ENCODE measurements around the gene CTU1.

Gene CTU1

DNA sequence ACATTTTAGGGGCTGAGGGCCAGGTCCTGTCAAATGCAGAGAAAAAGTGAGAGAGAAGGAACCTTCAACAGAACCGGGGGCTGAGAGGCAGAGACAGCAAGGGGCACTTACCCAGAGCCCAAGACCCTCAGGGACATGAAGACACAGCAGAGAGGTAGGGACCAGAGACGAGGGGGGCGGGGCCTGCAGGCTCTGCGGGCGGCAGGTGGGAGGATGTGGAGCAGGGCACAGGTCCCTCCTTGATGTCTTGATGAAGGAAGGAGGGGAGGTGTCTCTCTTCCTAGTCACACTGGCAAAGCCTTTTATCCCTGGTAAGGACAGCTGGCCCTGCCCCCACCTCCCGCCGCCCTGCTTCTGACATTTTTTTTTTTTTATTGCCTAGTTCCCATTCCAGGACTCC is 25.6 kb downstream of the CTU1 start, which contains the start of gene KLK14:
Gene KLK14, minus strand, starts transcription at position 277 of the 400 bp plus-strand sequence. Its CDS starts 273 bp downstream, at position 4.
- DNase-seq (ENCODE audit: low read depth), result no peak

DNA sequence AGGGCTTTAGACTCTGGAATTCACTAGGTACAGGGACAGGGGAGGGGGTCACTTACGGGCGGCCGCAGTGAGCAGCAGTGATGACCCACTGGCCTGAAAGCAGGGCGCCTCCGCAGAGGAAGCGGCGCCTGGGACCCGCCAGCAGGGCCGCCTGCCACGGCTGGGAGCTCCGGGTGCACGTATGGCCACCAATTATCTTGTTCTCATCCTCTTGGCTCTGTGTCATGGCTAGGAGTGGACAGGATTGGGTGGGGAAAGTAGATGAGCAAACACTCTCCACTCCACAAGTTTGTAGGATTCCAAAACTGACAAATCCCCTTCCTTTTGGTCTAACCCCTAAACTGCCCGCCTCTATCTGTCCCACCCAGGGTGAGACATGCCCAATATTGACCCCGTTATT is 26.7 kb downstream of the CTU1 start:
- no peak for DNase-seq (ENCODE audit: low read depth)

DNA sequence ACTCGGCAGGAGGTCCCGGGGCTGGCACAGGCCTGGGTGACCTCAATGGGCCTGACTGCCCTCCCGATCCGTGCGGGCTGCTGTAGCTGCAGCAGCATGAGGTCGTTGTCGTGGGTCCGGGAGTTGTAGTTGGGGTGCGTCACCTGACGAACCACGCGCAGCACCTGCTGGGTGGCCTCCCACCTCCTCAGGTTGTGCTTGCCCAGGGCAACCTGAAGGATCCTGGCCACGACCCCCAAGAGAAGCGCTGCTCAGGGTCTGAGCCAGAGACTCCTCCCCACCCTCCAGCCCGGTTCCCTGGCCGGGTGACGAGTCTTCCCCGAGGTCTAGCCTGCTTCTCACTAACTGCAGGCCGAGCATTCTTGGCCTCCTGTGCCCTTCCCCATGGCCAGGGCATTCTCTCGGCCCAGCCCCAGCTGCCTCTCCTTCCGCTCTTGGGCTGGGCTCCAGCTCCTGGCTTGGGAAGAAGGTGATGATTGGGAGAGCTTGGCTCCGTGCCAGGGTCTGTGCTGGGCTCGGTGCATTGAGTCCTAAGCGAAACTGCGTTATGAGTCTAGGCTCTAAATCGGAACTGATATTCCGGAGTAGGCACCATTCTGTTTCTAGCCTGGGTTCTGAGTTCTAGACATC is 28.6 kb downstream of the CTU1 start:
- no peak for DNase-seq (ENCODE audit: low read depth)

DNA sequence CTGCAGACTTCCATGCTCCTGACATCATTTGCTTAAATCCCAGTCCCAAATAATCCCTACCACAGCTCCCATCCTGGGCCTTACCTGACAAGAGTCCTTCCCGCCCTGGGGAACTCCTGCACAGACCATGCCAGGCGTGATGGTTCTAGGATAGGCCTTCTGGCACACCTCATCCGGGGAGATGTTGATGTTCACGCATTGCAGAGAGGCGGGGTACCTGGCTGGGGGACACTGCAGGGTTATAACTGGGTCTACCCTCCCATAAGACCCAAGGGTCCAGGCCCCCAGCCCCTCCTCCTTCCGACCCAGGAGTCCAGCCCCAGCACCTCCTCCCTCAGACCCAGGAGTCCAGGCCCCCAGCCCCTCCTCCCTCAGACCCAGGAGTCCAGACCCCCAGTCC is 29.5 kb downstream of the CTU1 start:
- DNase-seq (ENCODE audit: low read depth), result no peak

DNA sequence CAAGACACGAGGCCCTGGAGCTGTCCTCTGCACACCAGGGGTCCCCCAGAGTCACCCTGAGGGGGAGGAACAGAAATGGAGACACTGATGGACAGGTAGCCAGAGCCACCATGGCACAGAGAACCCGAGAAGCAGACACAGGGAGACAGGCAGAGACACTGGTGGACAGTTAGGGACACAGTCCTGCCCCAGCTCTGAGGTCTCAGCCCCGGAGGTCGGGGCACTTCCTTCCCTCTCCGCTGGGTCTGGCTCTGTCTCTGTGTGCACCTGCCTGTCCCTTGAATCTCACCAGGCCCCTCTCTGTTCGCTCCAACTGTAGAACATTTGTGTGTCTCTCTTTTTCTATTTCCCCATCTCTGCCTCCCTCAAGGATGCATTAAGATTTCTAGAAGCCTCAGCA is 30.1 kb downstream of the CTU1 start:
- DNase-seq (ENCODE audit: low read depth), result no peak

DNA sequence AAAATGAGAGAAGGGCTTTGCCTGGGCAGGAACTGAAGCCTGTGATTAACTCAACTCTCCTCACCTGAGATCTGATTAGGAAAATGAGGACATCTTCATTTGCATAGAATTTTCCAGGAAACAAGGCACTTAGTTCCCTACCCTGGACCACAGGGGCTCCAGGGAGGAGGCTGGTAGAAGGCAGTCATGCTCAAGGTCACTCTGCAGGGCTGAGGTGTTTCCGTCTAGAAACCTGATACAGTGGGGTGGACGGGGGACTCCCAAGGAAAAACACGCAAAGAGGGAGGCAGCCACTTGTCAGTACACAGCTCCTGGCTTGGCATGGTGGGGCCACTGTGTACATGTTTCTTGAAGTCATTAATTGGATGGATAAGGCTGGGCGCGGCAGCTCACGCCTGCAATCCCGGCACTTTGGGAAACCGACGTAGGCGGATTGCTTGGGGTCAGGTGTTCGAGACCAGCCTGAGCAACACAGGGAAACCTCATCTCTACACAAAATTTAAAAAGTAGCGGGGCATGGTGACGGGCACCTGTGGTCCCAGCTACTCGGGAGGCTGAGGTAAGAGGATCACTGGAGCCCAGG is 31.5 kb downstream of the CTU1 start:
- DNase-seq (ENCODE audit: low read depth), result no peak

DNA sequence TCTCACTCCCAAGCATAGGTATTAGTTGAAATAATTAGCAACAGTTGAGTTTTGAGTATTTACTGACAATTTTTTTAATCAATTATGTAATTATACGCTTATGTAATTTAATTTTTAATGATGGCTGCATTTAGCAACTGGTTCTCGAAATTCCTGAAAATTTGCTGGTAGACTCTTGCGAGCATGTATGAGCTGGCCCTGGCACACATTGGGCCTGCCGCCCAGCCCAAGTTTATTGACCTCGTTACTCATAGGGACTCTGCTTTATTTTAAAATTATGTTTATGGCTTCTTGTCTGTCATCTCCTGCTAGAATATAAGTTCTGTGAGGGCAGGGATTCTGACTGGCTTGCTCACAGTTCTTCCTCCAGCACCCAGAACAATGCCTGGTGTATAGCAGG is 32.2 kb downstream of the CTU1 start:
- DNase-seq (ENCODE audit: low read depth), result no peak

DNA sequence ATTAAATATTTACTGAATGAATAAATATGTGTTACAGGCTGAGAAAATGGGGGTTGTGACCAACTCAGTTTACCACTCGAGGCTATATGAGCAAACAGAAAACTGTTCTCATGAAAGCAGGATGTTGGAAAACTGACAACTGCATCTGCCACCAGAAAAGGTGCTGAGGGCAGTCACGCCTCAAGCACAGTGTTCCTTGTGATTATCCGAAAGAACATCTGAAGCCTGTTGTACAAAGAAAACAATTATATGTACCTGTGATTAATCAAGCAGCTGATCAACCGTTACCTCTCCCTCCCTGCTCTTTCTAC is 37.2 kb downstream of the CTU1 start:
- no peak for DNase-seq (ENCODE audit: low read depth)

DNA sequence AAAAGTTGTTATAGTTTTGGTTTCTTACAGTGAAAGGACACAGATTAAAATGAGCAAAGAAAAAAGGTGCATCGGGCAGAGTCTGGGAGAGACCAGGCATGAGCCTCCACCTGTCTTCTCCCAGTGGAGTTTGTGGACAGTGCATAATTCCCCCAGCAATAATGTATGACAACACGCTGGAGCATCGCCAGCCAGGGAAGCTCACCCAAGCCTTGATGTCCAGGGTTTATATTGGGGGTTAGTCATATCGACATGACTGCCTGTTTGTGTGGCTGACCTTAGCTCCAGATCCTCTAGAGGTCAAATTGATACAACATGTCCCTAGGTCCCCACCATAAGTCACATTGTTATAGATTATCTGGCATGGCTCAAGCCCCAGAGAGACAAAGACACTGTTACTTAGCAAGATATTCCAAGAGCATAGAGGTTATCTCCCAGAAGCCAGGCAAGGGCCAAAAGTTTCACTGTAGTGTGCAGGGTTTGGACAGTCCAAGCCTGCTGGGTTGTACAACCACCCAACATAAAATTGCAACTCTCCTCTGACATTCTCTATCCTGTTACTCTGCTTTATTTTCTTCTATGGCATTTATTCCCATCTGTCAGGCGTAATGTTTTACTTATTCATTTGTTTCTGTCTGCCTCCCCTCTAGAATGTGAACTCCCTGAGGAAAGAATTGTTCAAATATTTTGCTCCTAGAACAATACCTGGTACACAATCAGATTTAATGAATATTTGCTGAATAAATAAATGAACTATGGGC is 37.7 kb downstream of the CTU1 start:
- no peak for DNase-seq (ENCODE audit: low read depth)

DNA sequence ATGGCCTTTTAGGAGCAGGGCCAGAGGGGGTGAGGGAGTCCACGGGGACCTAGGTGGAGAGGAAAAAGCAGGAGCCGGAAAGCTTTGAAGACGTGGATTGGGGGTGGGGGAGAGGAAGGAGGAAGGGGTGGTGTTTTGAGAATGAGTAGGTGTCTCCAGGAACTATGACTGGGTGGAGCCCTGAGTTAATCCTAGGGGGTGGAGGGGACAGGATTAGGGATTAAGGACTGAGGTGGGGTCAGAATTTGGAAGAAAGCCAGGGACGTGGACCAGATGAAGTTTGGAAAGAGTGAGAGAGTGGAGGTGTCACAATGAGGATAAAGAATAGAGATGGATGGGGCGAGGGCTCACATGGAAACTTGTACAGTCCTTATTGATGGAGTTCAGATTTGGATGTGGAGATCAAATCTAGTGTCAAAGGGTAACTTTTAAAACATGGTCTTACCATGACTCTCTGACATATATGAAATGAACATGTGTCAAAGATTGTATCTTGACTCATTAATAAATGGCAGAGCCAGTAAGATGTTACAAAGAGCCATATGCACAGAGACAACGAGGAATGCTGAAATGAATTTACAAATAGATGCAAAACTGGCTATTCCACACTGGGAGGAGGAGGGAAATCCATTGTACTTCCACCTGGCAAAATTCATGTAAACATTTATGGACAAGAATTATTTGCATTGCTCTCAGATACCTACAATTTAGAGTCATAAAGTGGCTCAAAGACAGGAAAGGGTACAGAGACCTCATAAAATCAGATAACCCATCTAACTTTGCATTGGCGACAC is 41.6 kb downstream of the CTU1 start:
- DNase-seq (ENCODE audit: low read depth), result no peak

DNA sequence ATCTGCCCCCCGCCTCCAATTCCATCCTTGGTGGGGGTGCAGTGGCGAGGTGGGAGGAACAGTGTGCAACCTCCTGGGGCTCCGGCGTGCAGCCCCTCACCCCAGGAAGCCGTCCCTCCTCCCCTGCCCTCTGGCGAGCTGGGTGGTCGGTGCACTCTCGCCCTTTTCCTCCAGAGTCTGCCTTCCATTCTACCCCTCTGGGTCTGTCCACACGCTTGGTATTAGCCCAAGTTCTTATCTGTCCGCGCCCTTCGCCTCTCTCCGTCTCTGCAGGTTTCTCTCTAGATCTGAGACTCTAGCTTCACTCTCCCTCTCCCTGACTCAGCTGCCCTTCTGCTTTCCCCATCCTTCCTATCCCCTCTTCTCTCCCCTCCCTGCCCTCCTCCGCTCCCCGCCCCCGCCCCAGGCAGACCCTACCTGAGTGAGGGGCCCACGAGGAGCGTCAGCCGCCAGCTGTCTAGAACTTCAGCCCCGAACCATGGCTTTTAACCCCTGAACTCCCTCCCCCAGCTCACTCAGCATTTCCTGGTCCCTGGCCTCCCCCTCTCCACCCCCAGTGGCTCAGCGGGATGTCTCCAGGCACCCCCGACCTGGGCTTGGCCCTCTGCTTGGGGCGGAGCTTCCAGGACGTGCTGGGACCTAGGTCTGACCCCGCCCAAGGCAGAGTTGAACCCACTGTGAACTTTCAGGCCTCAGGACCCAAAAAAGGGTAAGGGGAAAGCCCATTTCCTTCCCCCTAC is 42.8 kb downstream of the CTU1 start:
- DNase-seq (ENCODE audit: low read depth), result no peak

DNA sequence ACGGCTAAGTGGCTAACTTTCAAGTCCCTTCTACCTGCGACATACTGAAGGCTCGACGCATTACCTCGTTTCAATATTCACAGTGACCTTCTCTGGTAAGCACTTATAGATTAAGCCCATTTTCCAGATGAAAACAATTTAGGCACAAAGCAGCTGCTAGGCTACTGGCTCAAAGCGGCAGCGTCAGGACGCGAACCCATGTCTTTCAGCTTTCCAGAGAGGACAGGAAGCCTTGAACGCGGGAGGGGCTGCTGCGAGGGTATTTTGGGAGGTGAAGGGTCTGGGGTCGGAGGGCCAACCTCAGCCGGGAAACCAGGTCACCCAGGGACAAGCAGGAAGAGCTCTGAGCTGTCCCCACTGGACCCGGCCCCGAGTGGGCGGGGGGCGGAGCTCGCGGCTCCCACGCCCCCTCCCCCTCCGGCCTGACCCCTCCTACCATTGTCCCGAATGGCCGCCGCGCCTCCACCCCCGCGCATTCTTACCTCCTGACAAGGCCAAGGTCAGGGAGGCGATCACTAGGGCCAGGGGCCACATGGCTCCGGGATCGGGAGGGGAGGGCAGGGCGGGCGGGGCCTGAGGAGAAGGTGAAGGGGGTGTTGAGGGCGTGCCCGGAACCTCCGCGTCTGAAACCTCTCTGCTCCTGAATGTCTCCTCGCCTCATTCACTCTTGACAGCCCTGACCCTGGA is 43.5 kb downstream of the CTU1 start, which contains the start of gene KLK13:
Gene KLK13, minus strand, starts transcription at position 559 of the 687 bp plus-strand sequence. Its CDS starts 25 bp downstream, at position 534.
- no peak for DNase-seq (ENCODE audit: low read depth)

DNA sequence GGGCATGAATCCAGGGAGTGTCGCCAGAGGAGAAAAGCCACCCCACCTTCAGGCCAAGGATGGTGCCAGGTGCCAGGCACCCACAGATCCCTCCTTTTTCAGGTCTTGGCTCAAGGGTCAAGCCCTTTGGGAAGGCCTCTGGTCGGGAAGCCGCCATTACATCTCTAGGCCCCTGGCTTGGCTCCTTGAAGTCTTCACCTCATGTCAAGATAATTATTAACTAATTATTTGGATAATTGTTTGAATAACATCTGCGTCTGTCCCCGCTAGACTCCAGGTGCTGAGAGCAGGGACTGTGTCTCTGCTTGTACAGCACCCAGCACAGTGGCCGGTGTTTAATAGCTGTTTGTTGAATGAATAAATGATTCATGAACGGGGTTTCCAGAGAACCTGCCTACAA is 44.5 kb downstream of the CTU1 start:
- DNase-seq (ENCODE audit: low read depth), result no peak

DNA sequence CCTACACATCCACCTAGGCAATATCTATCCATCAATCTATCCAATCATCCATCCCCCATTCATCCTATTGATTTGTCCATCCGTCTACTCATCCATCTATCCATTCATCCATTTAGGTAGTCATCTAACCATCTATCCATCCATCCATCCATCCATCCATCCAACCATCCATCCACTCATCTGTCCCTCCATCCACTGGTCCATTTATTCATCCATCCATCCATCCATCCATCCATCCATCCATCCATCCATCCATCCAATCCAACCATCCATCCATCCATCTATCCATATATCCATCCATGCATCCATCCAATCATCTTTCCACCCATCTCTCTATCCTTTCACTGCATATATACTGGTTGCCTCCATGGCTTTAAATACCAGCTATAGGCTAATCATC is 47.2 kb downstream of the CTU1 start:
- no peak for DNase-seq (ENCODE audit: low read depth)

DNA sequence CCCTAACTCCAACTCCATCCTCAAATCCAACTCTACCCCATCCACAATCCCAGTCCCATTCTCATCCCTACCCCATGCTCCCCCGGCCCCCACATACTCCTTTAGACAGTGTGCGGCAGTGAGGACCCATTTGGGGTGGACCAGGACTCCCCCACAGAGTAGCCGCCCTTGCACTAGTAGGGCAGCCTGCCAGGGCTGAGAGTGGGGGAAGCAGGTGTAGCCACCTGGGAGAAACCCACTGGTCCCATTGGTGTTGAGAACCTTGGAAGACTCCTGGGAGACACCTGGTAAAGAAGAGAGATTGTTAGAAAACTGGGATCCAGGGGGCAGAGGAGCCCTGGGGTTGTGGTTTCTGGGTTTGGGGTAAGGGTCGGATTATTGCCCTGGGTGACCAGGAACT is 47.9 kb downstream of the CTU1 start:
- no peak for DNase-seq (ENCODE audit: low read depth)

DNA sequence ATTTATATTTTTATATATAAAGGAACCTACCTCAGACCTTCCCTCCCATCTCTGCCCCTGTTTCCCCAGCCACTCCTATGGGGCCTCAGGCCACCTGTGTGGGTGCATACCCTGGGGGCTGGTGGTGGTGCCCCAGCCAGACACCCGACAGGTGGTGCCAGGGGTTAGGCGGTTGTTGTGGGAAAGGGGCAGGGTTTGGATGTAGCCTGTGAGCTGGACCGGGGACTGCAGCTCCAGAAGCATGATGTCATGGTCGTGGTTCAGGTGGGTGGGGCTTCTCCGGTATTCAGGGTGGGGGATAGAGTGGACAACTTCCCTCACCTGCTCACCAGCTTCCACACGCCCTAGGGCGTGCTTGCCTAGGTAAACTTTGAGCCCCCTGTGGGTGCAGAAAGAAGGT is 48.5 kb downstream of the CTU1 start:
- DNase-seq (ENCODE audit: low read depth), result no peak

DNA sequence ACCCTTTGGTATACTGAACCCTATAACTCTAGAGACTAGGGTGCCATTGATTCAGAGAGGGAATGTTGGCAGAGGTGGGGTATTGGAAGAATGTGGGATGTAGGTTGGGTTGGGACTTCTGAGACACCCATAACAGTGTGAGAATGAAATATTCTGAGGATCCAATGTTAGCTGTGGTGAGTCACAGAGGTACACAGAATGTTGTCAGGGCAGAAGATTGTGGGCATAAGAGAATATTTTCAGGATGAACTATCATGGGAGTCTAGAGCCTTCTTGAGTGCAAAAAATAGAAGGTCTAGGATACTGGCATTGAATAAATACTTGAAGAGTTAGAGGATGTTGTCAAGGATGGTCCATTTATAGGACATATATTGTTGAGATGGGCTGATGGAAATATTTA is 52.3 kb downstream of the CTU1 start:
- DNase-seq (ENCODE audit: low read depth), result no peak
